HG02610 (cell line): ENCODE results near the gene WDR77.

Experiments used
- ATAC-seq: cut with Tn5 transposase; IDR thresholded peaks from one replicate; pipeline ENCODE4 v1.9.1; 2021; ENCODE audit warnings: mild to moderate bottlenecking, moderate library complexity; ENCODE audit not compliant: unreplicated experiment

WDR77 gene

GRCh38 chr1:111470596-111470995 lies 21.5 kb upstream of the WDR77 start:
- no peak for ATAC-seq

- no peak for ATAC-seq
Observed at GRCh38 chr1:111469539-111469938, 20.5 kb upstream of the WDR77 start.

DNA sequence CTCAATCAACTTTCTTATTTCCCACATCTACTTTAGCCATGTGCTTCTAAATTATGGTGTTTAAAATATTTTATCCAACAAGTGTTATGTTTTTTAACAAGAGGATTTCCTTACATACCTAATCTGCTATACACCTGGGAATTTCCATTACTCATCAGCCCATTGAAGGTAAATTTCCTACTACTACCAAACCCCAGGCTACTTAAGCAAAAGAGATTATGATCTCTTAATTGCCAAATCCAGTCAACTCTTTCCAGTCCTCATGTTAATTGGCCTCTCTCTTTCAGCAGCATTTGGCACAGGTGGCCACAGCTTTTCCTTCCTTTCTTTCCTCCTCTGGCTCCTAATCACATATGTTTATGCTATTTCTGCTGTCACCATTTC lies 19.7 kb upstream of the WDR77 start:
- ATAC-seq: no peak

DNA sequence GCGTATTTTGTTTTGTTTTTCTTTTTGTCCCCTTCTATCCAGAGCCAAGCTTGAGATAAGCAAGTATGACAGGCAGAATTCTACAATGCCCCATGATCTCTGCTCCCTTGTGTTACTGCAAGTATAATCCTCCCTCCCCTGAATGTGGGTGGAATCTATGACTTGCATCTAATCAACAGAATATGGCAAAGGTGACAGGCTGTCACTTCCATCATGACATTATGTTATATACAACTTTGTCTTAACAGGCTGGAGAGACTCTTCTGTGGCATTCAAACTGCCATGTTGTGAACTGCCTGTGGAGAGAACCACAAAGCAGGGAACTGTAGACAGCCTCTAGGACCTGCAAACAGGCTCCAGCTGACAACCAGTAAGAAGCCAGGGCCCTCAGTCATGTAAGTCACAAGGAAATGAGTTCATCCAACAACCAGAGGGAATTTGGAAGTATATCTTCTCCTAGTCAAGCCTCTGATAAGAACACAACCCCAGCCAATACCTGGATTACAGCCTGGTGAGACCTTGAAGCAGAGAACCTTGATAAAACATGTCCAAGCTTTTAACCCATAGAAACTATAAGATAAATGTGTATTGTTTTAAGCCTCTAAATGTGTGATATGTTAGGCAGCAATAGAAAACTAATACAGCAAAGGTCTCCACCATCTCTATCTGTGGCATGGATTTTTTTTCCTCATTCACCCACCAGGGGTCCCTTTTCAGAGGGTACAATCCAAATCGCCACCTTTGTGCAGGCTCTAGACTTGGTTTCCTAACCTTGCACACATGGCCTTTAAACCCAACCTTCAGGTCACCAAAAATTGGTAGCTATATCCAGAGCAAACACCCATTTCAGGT lies 19.0 kb upstream of the WDR77 start:
- no peak for ATAC-seq

DNA sequence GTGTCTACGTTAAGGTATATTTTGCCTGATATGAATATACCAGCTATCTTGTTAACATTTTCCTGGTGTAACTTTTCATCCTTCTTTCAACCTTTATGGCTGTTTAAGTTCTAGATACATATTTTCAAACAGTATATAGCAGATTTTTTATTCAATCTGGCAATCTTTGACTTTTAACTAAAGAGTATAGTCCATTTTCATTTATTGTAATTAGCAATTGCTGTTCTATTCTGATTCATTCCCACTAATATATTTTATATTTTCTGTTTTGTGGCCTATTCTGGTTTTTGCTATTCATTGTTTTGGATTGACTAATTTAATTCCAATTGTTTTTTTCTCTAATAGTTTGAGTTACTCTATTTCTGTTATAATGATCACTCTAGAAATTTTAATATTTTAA lies 17.4 kb upstream of the WDR77 start:
- ATAC-seq: no peak

DNA sequence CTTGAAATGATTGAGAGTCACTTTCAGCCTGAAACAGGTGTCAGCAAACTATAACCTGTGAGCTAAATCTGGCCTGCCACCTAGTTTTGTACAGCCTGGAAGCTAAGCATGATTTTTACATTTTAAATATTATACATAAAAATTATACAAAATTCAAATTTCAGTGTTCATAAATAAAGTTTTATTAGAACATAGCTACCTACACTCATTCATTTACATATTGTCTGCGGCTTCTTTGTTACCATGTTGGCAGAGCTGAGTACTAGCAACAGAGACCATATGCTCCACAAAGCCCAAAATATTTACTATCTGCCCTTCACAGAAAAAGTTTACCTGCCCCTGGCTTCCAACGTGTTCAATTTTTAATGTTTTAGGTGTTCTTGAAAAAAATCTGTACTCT lies 16.7 kb upstream of the WDR77 start:
- ATAC-seq: no peak

GRCh38 chr1:111463029-111463683 lies 14.1 kb upstream of the WDR77 start:
- ATAC-seq: no peak

- ATAC-seq: no peak
Observed at GRCh38 chr1:111462370-111463028, 13.4 kb upstream of the WDR77 start.

- ATAC-seq: no peak
Observed at GRCh38 chr1:111461765-111462164, 12.7 kb upstream of the WDR77 start.

DNA sequence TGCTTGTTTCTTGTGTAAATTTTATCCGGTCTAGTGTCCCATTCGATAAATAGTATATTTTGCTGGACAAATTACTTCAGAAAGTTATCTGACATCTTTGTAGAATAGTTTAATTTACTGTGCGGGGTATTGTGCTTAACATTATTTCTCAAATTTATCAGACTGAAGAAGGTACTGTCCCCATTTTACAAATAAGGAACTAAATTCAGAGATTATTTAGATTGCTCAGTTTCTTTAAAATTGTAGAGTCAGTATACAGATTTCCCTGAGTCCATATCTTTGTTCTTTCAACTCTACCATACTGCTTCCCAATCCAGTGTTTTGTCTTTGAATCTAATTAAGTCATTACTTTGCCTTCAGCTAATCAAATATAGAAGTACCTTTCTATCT lies 6.6 kb upstream of the WDR77 start:
- no peak for ATAC-seq

DNA sequence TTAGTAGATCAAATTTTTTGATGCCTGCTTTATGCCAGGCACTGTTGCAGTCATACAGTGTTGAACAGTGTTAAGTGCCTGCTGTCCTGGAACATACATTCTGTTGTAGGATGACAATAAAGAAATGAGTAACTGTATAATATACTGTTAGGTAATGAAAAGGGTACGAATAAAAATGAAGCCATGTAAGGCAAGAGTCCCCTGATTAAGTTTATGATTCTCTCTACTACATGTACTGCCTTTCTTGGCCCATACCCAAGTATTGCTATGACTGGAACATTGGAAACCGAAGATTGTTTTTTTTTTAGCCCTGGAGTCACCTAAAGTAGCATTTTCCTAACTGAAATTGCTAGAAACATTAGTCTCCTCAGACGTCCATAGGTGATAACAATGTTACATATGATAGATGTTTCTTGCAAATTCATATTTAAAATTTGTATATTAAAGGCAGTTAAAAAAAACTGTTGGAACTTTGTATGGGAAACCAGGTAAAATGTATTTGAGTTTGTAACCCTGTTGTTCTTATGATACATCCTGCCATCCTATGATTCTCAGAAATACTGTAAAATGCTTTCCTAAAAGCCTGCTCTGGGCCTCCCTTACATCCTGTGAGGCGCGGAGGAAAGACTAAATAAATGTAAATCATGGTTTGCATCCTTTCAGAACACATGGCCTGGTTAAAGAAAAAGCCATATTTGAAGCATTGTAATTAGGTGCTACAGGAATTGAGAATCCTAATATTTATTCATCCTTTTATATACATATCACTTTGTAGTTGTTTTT lies 6.0 kb upstream of the WDR77 start:
- ATAC-seq: peak; percentile 41

GRCh38 chr1:111453706-111454105 lies 4.7 kb upstream of the WDR77 start:
- ATAC-seq: no peak

DNA sequence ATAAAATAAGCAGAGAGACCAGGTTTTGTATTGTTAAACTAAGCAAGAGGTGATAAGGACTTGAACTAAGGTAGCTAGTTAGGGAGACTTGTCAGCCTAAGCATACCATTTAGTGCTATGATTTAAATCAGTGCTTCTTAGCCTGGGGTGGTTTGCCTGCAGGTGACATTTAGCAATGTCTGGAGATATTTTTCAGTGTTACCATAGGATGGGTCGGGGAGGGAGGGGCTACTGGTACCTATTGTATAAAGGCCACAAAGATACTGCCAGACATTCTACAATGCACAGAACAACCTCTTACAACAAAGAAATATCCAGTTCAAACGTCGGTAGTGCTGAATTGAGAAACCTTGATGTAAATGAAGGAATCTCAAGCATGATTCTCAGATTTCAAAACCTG lies 3.5 kb upstream of the WDR77 start:
- ATAC-seq: no peak

DNA sequence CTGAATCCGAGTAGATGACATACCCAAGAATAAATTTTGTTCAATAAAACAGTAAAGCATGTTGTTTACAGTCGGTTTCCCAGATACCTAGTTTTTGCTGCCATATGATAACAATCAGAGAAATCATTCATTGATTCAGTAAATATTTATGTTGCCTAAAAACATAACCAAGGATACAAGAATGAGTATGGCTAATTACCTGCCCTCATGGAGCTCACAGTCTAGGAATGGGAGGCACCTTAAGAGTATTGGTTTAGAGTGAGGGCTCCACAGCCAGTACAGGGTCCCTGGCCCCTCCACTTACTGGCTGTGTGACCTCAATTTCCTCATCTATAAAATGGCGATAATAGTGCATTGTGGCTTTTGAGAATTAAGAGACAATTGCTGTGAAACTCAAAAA lies 1.1 kb upstream of the WDR77 start:
- ATAC-seq: no peak

- ATAC-seq: no peak
Observed at GRCh38 chr1:111449703-111450017, 604 bp upstream of the WDR77 start.

DNA sequence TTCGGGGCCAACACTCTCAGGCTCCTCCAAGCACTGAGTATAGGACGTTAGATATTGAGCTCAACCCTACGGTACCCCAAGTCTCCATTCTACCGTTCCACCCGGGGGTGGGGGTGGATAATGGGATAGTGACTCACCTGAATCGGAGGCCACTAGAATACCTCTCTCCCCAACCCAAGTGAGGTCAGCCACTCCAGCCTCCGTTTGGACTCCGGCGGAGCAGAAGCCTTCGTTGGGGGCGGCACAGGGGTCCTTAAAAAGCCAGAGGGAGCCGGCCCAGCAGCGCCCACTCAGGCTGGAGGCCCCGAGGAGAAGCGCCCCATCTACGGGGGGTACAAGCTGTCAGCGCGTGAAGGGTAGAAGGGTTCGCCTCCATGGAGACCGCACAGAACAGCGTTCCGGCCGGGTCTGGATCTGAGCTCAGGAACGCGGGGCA lies 556 bp downstream of the WDR77 start:
- ATAC-seq: no peak

DNA sequence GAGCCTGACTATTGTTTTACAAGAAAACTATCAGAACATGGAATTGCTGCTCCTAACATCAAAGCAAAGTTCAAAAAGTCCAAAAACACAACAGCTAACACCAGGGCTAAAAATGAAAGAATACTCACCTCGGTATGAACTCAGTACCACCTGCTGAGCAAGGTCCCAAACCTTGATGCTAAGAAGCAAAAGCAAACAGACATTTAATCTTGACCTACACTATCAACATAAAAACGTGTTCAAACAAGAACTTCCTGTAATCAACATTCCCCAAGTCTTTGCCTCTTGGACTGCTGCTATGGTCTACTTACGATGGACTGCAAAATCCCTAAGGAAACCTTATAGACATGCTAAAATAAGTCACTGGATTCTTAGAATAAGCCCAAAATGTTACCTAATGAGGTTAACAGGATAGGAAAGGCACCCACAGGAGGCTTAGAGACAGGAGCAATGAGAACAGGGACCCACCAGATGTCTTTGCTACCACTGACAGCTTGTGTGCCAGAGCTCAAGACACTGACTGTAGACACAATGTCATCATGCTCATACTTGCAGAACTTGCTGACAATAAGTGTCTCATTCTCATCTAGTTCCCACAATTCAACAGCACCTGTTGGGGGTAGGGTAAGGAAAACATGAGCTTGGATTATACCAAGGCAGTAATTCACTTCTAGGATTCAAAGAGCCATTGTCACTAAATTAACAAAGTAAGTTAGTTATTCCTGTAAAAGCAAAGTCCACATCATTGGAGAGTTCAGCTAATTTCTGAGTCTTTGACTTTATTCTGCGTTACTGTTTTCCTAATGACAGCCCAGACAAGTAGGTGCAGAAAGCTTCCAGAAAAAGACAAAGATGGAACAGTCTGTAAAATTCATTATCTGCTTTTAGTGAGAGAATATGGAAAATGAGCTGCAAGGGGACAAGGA lies 1.8 kb downstream of the WDR77 start:
- no peak for ATAC-seq

- no peak for ATAC-seq
Observed at GRCh38 chr1:111446546-111446945, 2.5 kb downstream of the WDR77 start.

GRCh38 chr1:111444031-111444430 lies 5.0 kb downstream of the WDR77 start:
- ATAC-seq: no peak

DNA sequence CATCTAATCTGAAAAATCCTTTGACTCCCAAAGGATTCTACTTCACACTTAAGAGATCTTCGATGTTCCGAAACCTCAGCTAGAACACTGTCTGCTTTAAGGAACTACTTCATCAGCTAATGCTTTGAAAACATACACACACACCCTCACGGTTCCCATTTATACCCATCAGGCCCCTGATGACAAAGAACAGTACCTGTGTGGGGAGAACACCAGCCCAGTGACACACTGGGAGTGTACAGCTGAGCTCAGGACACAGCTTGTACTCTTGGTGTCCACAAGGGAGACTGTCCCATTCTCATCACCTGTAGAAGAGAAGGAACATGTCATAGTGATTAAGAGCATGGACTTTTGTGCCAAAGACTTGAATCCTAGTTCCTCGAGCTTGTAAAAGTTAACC lies 6.6 kb downstream of the WDR77 start:
- ATAC-seq: no peak
